ENCODE data around the gene STK17B. TPM values are rescaled to one million over a fixed set of nuclear protein-coding genes. Genes with fewer than 3 reads are reported as not detected.
A peak's percentile ranks its signal among the peaks of the same experiment; 100 is the strongest.

The STK17B gene
- total RNA-seq, 1 experiment from 2014 or later = 20.7 TPM

DNA sequence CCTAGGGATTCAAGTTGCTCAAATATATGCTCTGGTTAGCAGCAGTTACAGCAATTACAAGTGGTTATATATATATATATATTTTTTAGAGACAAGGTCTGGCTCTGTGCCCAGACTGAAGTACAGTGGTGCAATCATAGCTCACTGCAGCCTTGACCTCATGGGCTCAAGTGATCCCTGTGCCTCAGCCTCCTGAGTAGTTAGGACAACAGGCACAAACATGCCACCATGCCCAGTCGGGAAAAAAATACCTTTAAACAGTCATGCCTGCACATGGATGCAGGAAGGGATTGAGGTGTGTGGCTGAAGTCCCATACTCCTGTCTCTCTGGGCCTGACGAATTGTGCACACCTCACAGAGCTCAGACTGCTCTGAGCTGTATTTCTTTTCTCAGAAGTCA, 83.2 kb downstream of the STK17B start:
- no peak overlapping the region for H3K27ac Mint-ChIP-seq (ENCODE audit: low read depth, unreplicated experiment)
- H3K36me3 Mint-ChIP-seq (ENCODE audit: insufficient read depth, unreplicated experiment) = peaks cover 1% of the 10 kb centered on the region
- CTCF ChIA-PET = interaction anchor here (0.7 to 1.2 kb wide), 4 partner anchors 10 to 188 kb away, joined by 3 to 4 read pairs (median 4); no protein-coding TSS in a partner anchor
- POLR2A ChIA-PET = interaction anchor here (0.5 kb wide), 1 partner anchor 64 kb away, joined by 3 read pairs; no protein-coding TSS in a partner anchor
- DNase-seq (ENCODE audit: unreplicated experiment) = peak; percentile 74
- peaks cover 9% of the 10 kb centered on the region for H3K4me1 Mint-ChIP-seq (ENCODE audit: insufficient read depth, unreplicated experiment)
- H3K4me3 Mint-ChIP-seq (ENCODE audit: unreplicated experiment) = no peak overlapping the region
- TF ChIP-seq, protein P1, sequence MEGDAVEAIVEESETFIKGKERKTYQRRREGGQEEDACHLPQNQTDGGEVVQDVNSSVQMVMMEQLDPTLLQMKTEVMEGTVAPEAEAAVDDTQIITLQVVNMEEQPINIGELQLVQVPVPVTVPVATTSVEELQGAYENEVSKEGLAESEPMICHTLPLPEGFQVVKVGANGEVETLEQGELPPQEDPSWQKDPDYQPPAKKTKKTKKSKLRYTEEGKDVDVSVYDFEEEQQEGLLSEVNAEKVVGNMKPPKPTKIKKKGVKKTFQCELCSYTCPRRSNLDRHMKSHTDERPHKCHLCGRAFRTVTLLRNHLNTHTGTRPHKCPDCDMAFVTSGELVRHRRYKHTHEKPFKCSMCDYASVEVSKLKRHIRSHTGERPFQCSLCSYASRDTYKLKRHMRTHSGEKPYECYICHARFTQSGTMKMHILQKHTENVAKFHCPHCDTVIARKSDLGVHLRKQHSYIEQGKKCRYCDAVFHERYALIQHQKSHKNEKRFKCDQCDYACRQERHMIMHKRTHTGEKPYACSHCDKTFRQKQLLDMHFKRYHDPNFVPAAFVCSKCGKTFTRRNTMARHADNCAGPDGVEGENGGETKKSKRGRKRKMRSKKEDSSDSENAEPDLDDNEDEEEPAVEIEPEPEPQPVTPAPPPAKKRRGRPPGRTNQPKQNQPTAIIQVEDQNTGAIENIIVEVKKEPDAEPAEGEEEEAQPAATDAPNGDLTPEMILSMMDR (IDR thresholded peaks at IDR 0.05; ENCODE audit: unreplicated experiment) = no peak
- H3K27me3 Mint-ChIP-seq (ENCODE audit: insufficient read depth, unreplicated experiment) = no peaks in the 10 kb centered on the region
- no TSS peak for BruUV-seq (replicated peaks)
- H3K9me3 Mint-ChIP-seq (ENCODE audit: unreplicated experiment) = no peaks in the 10 kb centered on the region
- intact Hi-C loops (cut with micrococcal nuclease) = no loop called here

DNA sequence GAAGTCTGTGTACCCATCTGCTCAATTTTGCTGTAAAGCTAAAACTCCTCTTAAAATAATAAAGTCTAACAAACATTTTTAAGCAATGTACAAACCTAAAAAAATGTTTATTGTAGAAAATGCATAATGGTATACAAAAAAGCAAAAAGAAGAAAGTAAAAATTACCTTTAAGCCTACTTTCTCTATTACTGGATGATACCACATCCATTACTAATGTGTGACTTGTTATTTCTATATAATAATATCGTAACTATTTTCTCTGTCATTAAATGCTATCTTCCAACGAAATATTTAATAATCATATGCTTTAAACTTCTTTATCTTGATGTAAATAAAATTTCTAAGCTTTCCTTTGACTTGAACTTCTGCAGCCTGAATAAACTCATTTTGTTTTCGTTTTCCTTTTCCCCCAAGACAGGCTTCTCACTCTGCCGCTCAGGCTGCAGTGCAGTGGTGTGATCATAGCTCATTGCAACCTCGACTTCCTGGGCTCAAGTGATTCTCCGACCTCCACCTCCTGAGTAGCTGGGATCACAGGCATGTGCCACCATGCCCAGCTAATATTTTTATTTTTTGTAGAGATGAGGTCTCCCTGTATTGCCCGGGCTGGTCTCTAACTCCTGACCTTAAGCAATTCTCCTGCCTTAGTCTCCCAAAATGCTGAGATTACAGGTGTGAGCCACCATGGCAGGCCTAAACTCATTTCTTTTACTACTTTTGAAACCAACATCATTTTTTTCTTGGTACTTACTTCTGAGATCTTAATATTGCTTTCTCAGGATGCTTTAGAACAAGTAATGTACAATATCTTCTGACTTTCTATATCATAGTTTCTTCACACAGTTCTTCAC, 84.6 kb downstream of the STK17B start:
- no TSS peak for BruUV-seq (replicated peaks)
- ChIA-PET CTCF (interaction anchor here (0.6 to 1.1 kb wide), 4 partner anchors 8 to 1879 kb away, joined by 3 to 6 read pairs (median 4); no protein-coding TSS in a partner anchor), POLR2A (interaction anchor here (0.5 to 0.8 kb wide), 4 partner anchors 9 to 83 kb away, joined by 3 to 5 read pairs (median 4); no protein-coding TSS in a partner anchor)
- no peak for DNase-seq (ENCODE audit: unreplicated experiment)
- Mint-ChIP-seq H3K4me3 (ENCODE audit: unreplicated experiment) (no peak overlapping the region), H3K4me1 (ENCODE audit: insufficient read depth, unreplicated experiment) (peaks cover 9% of the 10 kb centered on the region), H3K36me3 (ENCODE audit: insufficient read depth, unreplicated experiment) (no peaks in the 10 kb centered on the region), H3K9me3 (ENCODE audit: unreplicated experiment) (peaks cover 10% of the 10 kb centered on the region), H3K27me3 (ENCODE audit: insufficient read depth, unreplicated experiment) (no peaks in the 10 kb centered on the region), H3K27ac (ENCODE audit: low read depth, unreplicated experiment) (no peak overlapping the region)
- intact Hi-C loops (cut with micrococcal nuclease) = no loop called here
- TF ChIP-seq, protein P1 (IDR thresholded peaks at IDR 0.05; ENCODE audit: unreplicated experiment) = no peak

DNA sequence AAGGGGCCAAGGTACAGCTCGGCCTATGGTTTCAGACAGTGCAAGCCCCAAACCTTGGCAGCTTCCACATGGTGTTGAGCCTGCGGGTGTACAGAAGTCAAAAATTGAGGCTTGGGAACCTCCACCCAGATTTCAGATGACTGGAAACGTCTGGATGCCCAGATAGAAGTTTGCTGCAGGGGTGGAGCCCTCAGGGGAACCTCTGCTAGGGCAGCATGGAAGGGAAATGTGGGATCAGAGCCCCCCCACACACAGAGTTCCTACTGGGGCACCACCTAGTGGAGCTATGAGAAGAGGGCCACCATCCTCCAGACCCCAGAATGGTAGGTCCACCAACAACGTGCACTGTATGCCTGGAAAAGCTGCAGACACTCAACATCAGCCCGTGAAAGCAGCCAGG, 87.8 kb downstream of the STK17B start:
- ChIA-PET POLR2A (no interaction called here), CTCF (interaction anchor here (0.5 to 2.2 kb wide), 4 partner anchors 15 to 370 kb away, joined by 3 to 10 read pairs (median 3); partner anchors contain the start of gene DNAH7)
- Mint-ChIP-seq H3K4me1 (ENCODE audit: insufficient read depth, unreplicated experiment) (peaks cover 9% of the 10 kb centered on the region), H3K27me3 (ENCODE audit: insufficient read depth, unreplicated experiment) (no peaks in the 10 kb centered on the region), H3K9me3 (ENCODE audit: unreplicated experiment) (peaks cover 10% of the 10 kb centered on the region), H3K4me3 (ENCODE audit: unreplicated experiment) (no peak overlapping the region), H3K27ac (ENCODE audit: low read depth, unreplicated experiment) (no peak overlapping the region), H3K36me3 (ENCODE audit: insufficient read depth, unreplicated experiment) (no peaks in the 10 kb centered on the region)
- intact Hi-C loops (cut with micrococcal nuclease) = no loop called here
- DNase-seq (ENCODE audit: unreplicated experiment) = no peak
- TF ChIP-seq, protein P1 (IDR thresholded peaks at IDR 0.05; ENCODE audit: unreplicated experiment) = no peak
- no TSS peak for BruUV-seq (replicated peaks)

Other genes starting within 250 kb of the STK17B start
- gene DNAH7, start 102.7 kb downstream of the STK17B start, total RNA-seq (2022) = 0.91 and 0.98 TPM in 2 replicates

Measured in MCF 10A (cell line).